Measurements from ENCODE around the gene TLR3.

Gene TLR3

GRCh38 chr4:186108391-186108790 lies 39.4 kb downstream of the TLR3 start:
- H3F3A ChIP-seq (ENCODE audit: insufficient read depth, low read length), result peaks cover 15% of the 10 kb centered on the region
- peaks cover 15% of the 10 kb centered on the region for H3K4me1 ChIP-seq (ENCODE audit: low read length)
- peaks cover 49% of the 10 kb centered on the region for H3K79me2 ChIP-seq (ENCODE audit: low read length)
- TF ChIP-seq EZH2 (optimal IDR thresholded peaks at IDR 0.05; ENCODE audit: low read depth, low read length), result no peak
- no peaks in the 10 kb centered on the region for H3K9me2 ChIP-seq (replicated peaks; ENCODE audit: insufficient read depth, low read length)
- H3K36me3 ChIP-seq (replicated peaks; ENCODE audit: insufficient read depth, low read length), result no peaks in the 10 kb centered on the region
- H3K4me3 ChIP-seq (ENCODE audit: low read length), result no peak overlapping the region
- no peaks in the 10 kb centered on the region for H3K27me3 ChIP-seq (replicated peaks; ENCODE audit: insufficient read depth, low read length)
- no peak overlapping the region for H3K9ac ChIP-seq (ENCODE audit: low read length)
- no peak overlapping the region for H3K27ac ChIP-seq (ENCODE audit: low read length)
- no peak for DNase-seq
- no peaks in the 10 kb centered on the region for H3K9me3 ChIP-seq (replicated peaks; ENCODE audit: insufficient read depth, low read length)
- H2AFZ ChIP-seq (ENCODE audit: low read length), result no peak overlapping the region
- H3K4me2 ChIP-seq (ENCODE audit: low read depth, low read length), result no peak overlapping the region
- no peaks in the 10 kb centered on the region for H4K20me1 ChIP-seq (ENCODE audit: insufficient read depth, low read length)

DNA sequence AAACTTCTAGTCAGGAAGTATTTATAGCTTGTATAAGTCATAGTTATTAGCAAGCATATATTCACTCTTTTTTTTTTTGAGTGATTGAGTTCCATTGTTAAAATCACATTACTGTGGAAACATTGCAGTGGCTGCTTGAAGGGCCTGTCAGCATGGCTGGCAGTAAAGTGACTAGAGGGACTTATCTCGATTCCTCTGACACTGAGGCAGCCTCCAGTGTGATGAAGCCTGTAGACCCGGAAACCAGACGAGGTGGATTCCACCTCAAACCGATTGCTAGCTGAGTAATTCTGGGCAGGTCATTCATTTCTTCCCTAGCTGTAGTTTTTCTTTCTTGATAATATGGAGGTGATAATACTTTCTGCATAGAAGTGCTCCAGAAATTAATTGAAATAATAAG lies 40.3 kb downstream of the TLR3 start:
- no peaks in the 10 kb centered on the region for H3K9me3 ChIP-seq (replicated peaks; ENCODE audit: insufficient read depth, low read length)
- H3K27ac ChIP-seq (ENCODE audit: low read length), result no peak overlapping the region
- no peaks in the 10 kb centered on the region for H3K36me3 ChIP-seq (replicated peaks; ENCODE audit: insufficient read depth, low read length)
- peaks cover 11% of the 10 kb centered on the region for H3K4me1 ChIP-seq (ENCODE audit: low read length)
- TF ChIP-seq CTCF (IDR thresholded peaks at IDR 0.05; ENCODE audit: low read length) (no peak), EZH2 (optimal IDR thresholded peaks at IDR 0.05; ENCODE audit: low read depth, low read length) (no peak), EZH2phosphoT487 (IDR thresholded peaks at IDR 0.05; ENCODE audit: low read length) (no peak)
- H4K20me1 ChIP-seq (ENCODE audit: insufficient read depth, low read length), result no peaks in the 10 kb centered on the region
- DNase-seq, result no peak
- peaks cover 45% of the 10 kb centered on the region for H3K79me2 ChIP-seq (ENCODE audit: low read length)
- H3F3A ChIP-seq (ENCODE audit: insufficient read depth, low read length), result peaks cover 11% of the 10 kb centered on the region
- H3K4me2 ChIP-seq (ENCODE audit: low read depth, low read length), result no peak overlapping the region
- H3K4me3 ChIP-seq (ENCODE audit: low read length), result no peak overlapping the region
- no peaks in the 10 kb centered on the region for H3K27me3 ChIP-seq (replicated peaks; ENCODE audit: insufficient read depth, low read length)
- H3K9ac ChIP-seq (ENCODE audit: low read length), result no peak overlapping the region
- no peak overlapping the region for H2AFZ ChIP-seq (ENCODE audit: low read length)
- no peaks in the 10 kb centered on the region for H3K9me2 ChIP-seq (replicated peaks; ENCODE audit: insufficient read depth, low read length)

GRCh38 chr4:186116697-186117096 lies 47.7 kb downstream of the TLR3 start:
- Histone ChIP-seq H3K27me3 (replicated peaks; ENCODE audit: insufficient read depth, low read length) (no peaks in the 10 kb centered on the region), H3K4me3 (ENCODE audit: low read length) (no peak overlapping the region), H2AFZ (ENCODE audit: low read length) (no peak overlapping the region), H3F3A (ENCODE audit: insufficient read depth, low read length) (no peaks in the 10 kb centered on the region), H3K79me2 (ENCODE audit: low read length) (peaks cover 15% of the 10 kb centered on the region), H3K9me2 (replicated peaks; ENCODE audit: insufficient read depth, low read length) (no peaks in the 10 kb centered on the region), H3K27ac (ENCODE audit: low read length) (no peak overlapping the region), H3K9me3 (replicated peaks; ENCODE audit: insufficient read depth, low read length) (no peaks in the 10 kb centered on the region), H3K36me3 (replicated peaks; ENCODE audit: insufficient read depth, low read length) (no peaks in the 10 kb centered on the region), H3K4me2 (ENCODE audit: low read depth, low read length) (no peak overlapping the region), H3K4me1 (ENCODE audit: low read length) (no peaks in the 10 kb centered on the region), H3K9ac (ENCODE audit: low read length) (no peak overlapping the region), H4K20me1 (ENCODE audit: insufficient read depth, low read length) (no peaks in the 10 kb centered on the region)
- no peak for DNase-seq
- TF ChIP-seq EZH2 (optimal IDR thresholded peaks at IDR 0.05; ENCODE audit: low read depth, low read length) (no peak), CTCF (IDR thresholded peaks at IDR 0.05; ENCODE audit: low read length) (no peak), EZH2phosphoT487 (IDR thresholded peaks at IDR 0.05; ENCODE audit: low read length) (no peak)

DNA sequence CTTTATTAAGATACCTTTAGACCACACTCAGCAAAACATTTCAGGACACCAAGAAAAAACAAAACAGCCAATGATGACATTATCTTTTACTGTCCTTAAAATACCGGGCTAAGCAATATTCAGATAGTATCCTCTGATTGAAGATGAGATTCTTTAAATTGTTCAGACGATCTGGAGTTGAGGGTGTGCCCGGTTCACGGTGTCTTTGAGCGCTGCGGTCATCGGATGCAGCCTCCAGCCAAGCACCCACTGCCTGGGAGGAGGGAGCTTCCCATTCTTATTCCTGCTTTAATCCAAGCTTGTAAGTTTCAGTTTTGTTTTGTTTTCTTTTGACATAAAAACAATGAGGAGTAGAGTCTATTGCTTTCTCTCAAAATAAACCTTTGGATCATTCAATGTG lies 49.6 kb downstream of the TLR3 start:
- no peaks in the 10 kb centered on the region for H3F3A ChIP-seq (ENCODE audit: insufficient read depth, low read length)
- H4K20me1 ChIP-seq (ENCODE audit: insufficient read depth, low read length), result no peaks in the 10 kb centered on the region

More for the DNA sequence above, 49.6 kb downstream of the TLR3 start:
- Histone ChIP-seq H3K79me2 (ENCODE audit: low read length) (peaks cover 15% of the 10 kb centered on the region), H3K9ac (ENCODE audit: low read length) (no peak overlapping the region), H3K4me3 (ENCODE audit: low read length) (no peak overlapping the region), H3K36me3 (replicated peaks; ENCODE audit: insufficient read depth, low read length) (no peaks in the 10 kb centered on the region), H3K27ac (ENCODE audit: low read length) (no peak overlapping the region), H3K4me1 (ENCODE audit: low read length) (no peaks in the 10 kb centered on the region), H3K9me2 (replicated peaks; ENCODE audit: insufficient read depth, low read length) (no peaks in the 10 kb centered on the region), H2AFZ (ENCODE audit: low read length) (no peak overlapping the region), H3K9me3 (replicated peaks; ENCODE audit: insufficient read depth, low read length) (no peaks in the 10 kb centered on the region), H3K4me2 (ENCODE audit: low read depth, low read length) (no peak overlapping the region), H3K27me3 (replicated peaks; ENCODE audit: insufficient read depth, low read length) (no peaks in the 10 kb centered on the region)
- TF ChIP-seq EZH2 (optimal IDR thresholded peaks at IDR 0.05; ENCODE audit: low read depth, low read length) (no peak), CTCF (IDR thresholded peaks at IDR 0.05; ENCODE audit: low read length) (no peak), EZH2phosphoT487 (IDR thresholded peaks at IDR 0.05; ENCODE audit: low read length) (no peak)
- no peak for DNase-seq
